Caco-2 (cell line): ENCODE data around the gene RAB3GAP2. TPM values are rescaled to one million over a fixed set of nuclear protein-coding genes. Genes with fewer than 3 reads are reported as not detected.

Experiments used
- BruUV-seq: library from RNA; stranded (reverse); fragments of 400-500 nt; replicated peaks from 2 replicates; lab custom pipeline; 2021; lab: Mats Ljungman, UMichigan
- CTCF ChIA-PET: fragments of 300-600 bp; sonication (Branson Sonifier 250); formaldehyde crosslinking; loops from one replicate; lab custom pipeline; 2022; ENCODE audit warnings: antibody characterized with exemption; lab: Charles Lee
- POLR2A ChIA-PET: fragments of 300-600 bp; sonication (Branson Sonifier 250); formaldehyde crosslinking; loops from one replicate; lab custom pipeline; 2022; ENCODE audit warnings: antibody characterized with exemption; lab: Charles Lee
- DNase-seq, 2 experiments: peaks; one replicate each; pipeline versions ENCODE4 v3.0.0 to v3.0.0-alpha.2; 2020 to 2022
- H3K27me3 ChIP-seq: replicated peaks from 2 replicates; pipeline ENCODE4 v1.6.0; 2011; ENCODE audit warnings: low read length; ENCODE audit not compliant: control insufficient read depth, insufficient read depth
- H3K36me3 ChIP-seq: 2 replicates; pipeline ENCODE4 v1.5.1; 2011; ENCODE audit warnings: low read length; ENCODE audit not compliant: control insufficient read depth, insufficient read depth
- H3K4me1 ChIP-seq: fragments of 250-450 bp; sonication (Bioruptor Pico); 2 replicates; pipeline ENCODE4 v1.5.1; 2020; ENCODE audit warnings: mild to moderate bottlenecking
- H3K4me3 ChIP-seq: 2 replicates; pipeline ENCODE4 v1.5.1; 2011; ENCODE audit warnings: low read depth, mild to moderate bottlenecking, control low read depth, low read length
- H3K9me3 ChIP-seq: fragments of 250-450 bp; sonication (Bioruptor Pico); 2 replicates; pipeline ENCODE4 v1.5.1; 2020; ENCODE audit warnings: mild to moderate bottlenecking, moderate library complexity
- H3K27ac Mint-ChIP-seq: one replicate; pipeline ENCODE4 v1.8.0; 2022; ENCODE audit warnings: mixed read lengths; ENCODE audit not compliant: unreplicated experiment
- H3K27me3 Mint-ChIP-seq: one replicate; pipeline ENCODE4 v1.8.0; 2022; ENCODE audit warnings: mixed read lengths; ENCODE audit not compliant: insufficient read depth, unreplicated experiment
- H3K36me3 Mint-ChIP-seq: one replicate; pipeline ENCODE4 v1.8.0; 2022; ENCODE audit warnings: mild to moderate bottlenecking, mixed read lengths; ENCODE audit not compliant: insufficient read depth, unreplicated experiment
- H3K4me1 Mint-ChIP-seq: one replicate; pipeline ENCODE4 v1.8.0; 2022; ENCODE audit warnings: low read depth, mixed read lengths; ENCODE audit not compliant: unreplicated experiment
- H3K4me3 Mint-ChIP-seq: one replicate; pipeline ENCODE4 v1.8.0; 2022; ENCODE audit warnings: mild to moderate bottlenecking, moderate library complexity, mixed read lengths; ENCODE audit not compliant: unreplicated experiment
- H3K9me3 Mint-ChIP-seq: one replicate; pipeline ENCODE4 v1.8.0; 2022; ENCODE audit warnings: mixed read lengths; ENCODE audit not compliant: unreplicated experiment
- CTCF ChIP-seq, 2 experiments: fragments of 200-600 bp in 1 of 2; IDR thresholded peaks; 1 replicate in 1 of 2; 2 replicates in 1 of 2; pipeline versions ENCODE4 v1.5.1 to v1.8.0; 2011 to 2022; ENCODE audit warnings: antibody characterized with exemption in 1 of 2, control low read depth in 1 of 2, inconsistent platforms in 1 of 2, low read depth in 1 of 2, low read length in 1 of 2, mild to moderate bottlenecking in 1 of 2, moderate library complexity in 1 of 2; ENCODE audit not compliant: insufficient read depth in 1 of 2, severe bottlenecking in 1 of 2, unreplicated experiment in 1 of 2
- intact Hi-C: fragments of 100-400 bp; cut with micrococcal nuclease; formaldehyde crosslinking; loops from one replicate; pipeline ENCODE4 v1.10.0; 2022; ENCODE audit not compliant: unreplicated experiment
- total RNA-seq: library from RNA; stranded (reverse); gene quantifications from 2 replicates; pipeline ENCODE4 v1.2.3, GENCODE V29; 2022

The RAB3GAP2 gene
- total RNA-seq, 1 experiment from 2014 or later, result 41.1 TPM

DNA sequence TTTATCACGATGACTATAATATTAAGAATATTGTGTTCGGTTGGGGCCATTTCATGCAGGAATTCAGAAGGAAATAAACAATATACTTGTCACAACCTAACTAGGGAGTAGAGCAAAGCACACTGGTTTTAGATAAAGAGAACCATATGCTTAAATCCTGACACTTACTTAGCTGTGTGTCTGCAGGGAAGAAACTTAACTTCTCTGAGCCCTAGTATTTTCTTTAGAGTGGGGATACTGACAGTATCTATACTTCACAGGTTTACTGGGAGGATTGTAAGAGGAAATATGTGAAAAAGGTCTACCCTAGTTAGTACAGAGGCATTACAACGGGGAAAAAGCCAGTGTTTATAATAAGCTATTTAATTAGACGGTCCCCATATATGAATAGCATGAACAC, 105.4 kb downstream of the RAB3GAP2 start:
- Mint-ChIP-seq H3K36me3 (peaks cover 31% of the 10 kb centered on the region), H3K4me1 (no peaks in the 10 kb centered on the region), H3K27me3 (no peaks in the 10 kb centered on the region), H3K27ac (no peak overlapping the region), H3K9me3 (no peaks in the 10 kb centered on the region), H3K4me3 (no peak overlapping the region)
- H3K9me3 ChIP-seq, result no peaks in the 10 kb centered on the region
- no peak for TF ChIP-seq CTCF (IDR thresholded peaks at IDR 0.05; ENCODE audit: insufficient read depth in 1 of 2, low read depth in 1 of 2, low read length in 1 of 2, severe bottlenecking in 1 of 2, unreplicated experiment in 1 of 2)
- peaks cover 1% of the 10 kb centered on the region; the same call in 1 of the 2 replicates for H3K36me3 ChIP-seq
- H3K27me3 ChIP-seq, result no peaks in the 10 kb centered on the region
- no peaks in the 10 kb centered on the region for H3K4me1 ChIP-seq
- no peak overlapping the region for H3K4me3 ChIP-seq
- no peak for DNase-seq
- intact Hi-C loops, result no loop called here
- CTCF ChIA-PET, result no interaction called here
- no TSS peak for BruUV-seq
- POLR2A ChIA-PET, result no interaction called here

DNA sequence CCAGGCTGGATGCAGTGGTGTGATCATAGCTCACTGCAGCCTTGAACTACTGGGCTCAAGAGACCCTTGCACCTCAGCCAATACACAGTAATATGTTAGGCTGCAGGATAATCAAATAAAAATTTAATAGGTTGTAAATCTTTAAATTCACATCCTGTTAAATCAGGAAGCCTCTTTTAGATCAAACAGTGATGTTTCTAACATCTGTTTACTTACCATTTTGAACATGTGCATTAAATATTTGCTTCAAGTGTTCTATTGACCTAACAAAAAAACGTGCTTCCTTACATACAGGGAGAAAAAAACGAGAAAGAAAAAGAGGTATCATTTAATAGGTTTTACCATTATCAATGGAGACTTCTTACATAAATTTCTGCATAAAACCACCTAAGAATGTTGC, 107.7 kb downstream of the RAB3GAP2 start:
- Mint-ChIP-seq H3K4me1 (no peaks in the 10 kb centered on the region), H3K36me3 (peaks cover 10% of the 10 kb centered on the region)
- CTCF ChIA-PET, result no interaction called here

GRCh38 chr1:220164116-220164515, 108.1 kb downstream of the RAB3GAP2 start:
- BruUV-seq, result no TSS peak
- Histone ChIP-seq H3K9me3 (no peaks in the 10 kb centered on the region), H3K4me3 (no peak overlapping the region), H3K27me3 (no peaks in the 10 kb centered on the region), H3K36me3 (peaks cover 1% of the 10 kb centered on the region; the same call in 1 of the 2 replicates), H3K4me1 (no peaks in the 10 kb centered on the region)
- Mint-ChIP-seq H3K4me3 (no peak overlapping the region), H3K4me1 (no peaks in the 10 kb centered on the region), H3K27ac (no peak overlapping the region), H3K9me3 (no peaks in the 10 kb centered on the region), H3K27me3 (no peaks in the 10 kb centered on the region), H3K36me3 (peaks cover 10% of the 10 kb centered on the region)
- POLR2A ChIA-PET, result no interaction called here
- no peak for DNase-seq
- CTCF ChIA-PET, result no interaction called here
- intact Hi-C loops, result no loop called here
- TF ChIP-seq CTCF (IDR thresholded peaks at IDR 0.05; ENCODE audit: insufficient read depth in 1 of 2, low read depth in 1 of 2, low read length in 1 of 2, severe bottlenecking in 1 of 2, unreplicated experiment in 1 of 2), result no peak

More for the DNA sequence above, 107.7 kb downstream of the RAB3GAP2 start:
- H3K27me3 Mint-ChIP-seq, result no peaks in the 10 kb centered on the region
- no peak overlapping the region for H3K27ac Mint-ChIP-seq
- POLR2A ChIA-PET, result no interaction called here
- Histone ChIP-seq H3K4me1 (no peaks in the 10 kb centered on the region), H3K36me3 (peaks cover 1% of the 10 kb centered on the region; the same call in 1 of the 2 replicates), H3K4me3 (no peak overlapping the region), H3K9me3 (no peaks in the 10 kb centered on the region), H3K27me3 (no peaks in the 10 kb centered on the region)
- no peak for TF ChIP-seq CTCF (IDR thresholded peaks at IDR 0.05; ENCODE audit: insufficient read depth in 1 of 2, low read depth in 1 of 2, low read length in 1 of 2, severe bottlenecking in 1 of 2, unreplicated experiment in 1 of 2)
- intact Hi-C loops, result no loop called here
- no TSS peak for BruUV-seq
- no peaks in the 10 kb centered on the region for H3K9me3 Mint-ChIP-seq
- H3K4me3 Mint-ChIP-seq, result no peak overlapping the region
- no peak for DNase-seq
